Type B pancreatic cell (in vitro differentiated cells): Measurements from ENCODE around the gene SLC25A41. TPM values are rescaled to one million over a fixed set of nuclear protein-coding genes. Genes with fewer than 3 reads are reported as not detected.

ENCODE experiments used
- DNase-seq: peaks from one replicate; pipeline ENCODE4 v3.0.0; 2021; ENCODE audit warnings: mixed read lengths; ENCODE audit not compliant: unreplicated experiment; ENCODE audit errors: extremely low spot score
- H3K27ac Mint-ChIP-seq: 2 replicates; pipeline ENCODE4 v1.8.0; 2021; ENCODE audit warnings: mild to moderate bottlenecking, mixed read lengths
- H3K27me3 Mint-ChIP-seq: 2 replicates; pipeline ENCODE4 v1.8.0; 2021; ENCODE audit warnings: mixed read lengths
- H3K36me3 Mint-ChIP-seq: 2 replicates; pipeline ENCODE4 v1.8.0; 2021; ENCODE audit warnings: mixed read lengths
- H3K4me1 Mint-ChIP-seq: one replicate; pipeline ENCODE4 v1.8.0; 2021; ENCODE audit warnings: mixed read lengths; ENCODE audit not compliant: unreplicated experiment
- H3K4me3 Mint-ChIP-seq: 2 replicates; pipeline ENCODE4 v1.8.0; 2021; ENCODE audit warnings: mild to moderate bottlenecking, mixed read lengths
- H3K9me3 Mint-ChIP-seq: 2 replicates; pipeline ENCODE4 v1.8.0; 2021; ENCODE audit warnings: mixed read lengths
- CTCF ChIP-seq: fragments of 200-600 bp; sonication (generic); conservative IDR thresholded peaks from 2 replicates; pipeline ENCODE4 v1.5.0; 2021; ENCODE audit warnings: antibody characterized with exemption, mild to moderate bottlenecking
- long read RNA-seq: library from polyadenylated mRNA; unstranded; transcript quantifications from one replicate; pipeline ENCODE4 v2.0.0, GENCODE V29; 2020
- total RNA-seq: library from RNA; stranded (reverse); gene quantifications from 2 replicates; pipeline ENCODE4 v1.2.1, GENCODE V29; 2021; ENCODE audit warnings: low replicate concordance

SLC25A41 gene
- total RNA-seq, result 1.0 and 1.1 TPM in 2 replicates
- long read RNA-seq, result 0 reads

- no peaks in the 10 kb centered on the region for H3K9me3 Mint-ChIP-seq
- no peak for TF ChIP-seq CTCF
Observed at GRCh38 chr19:6433663-6434062, at the start of gene SLC25A41. Gene SLC25A41 (minus strand): TSS chr19:6433763. CDS start chr19:6433693, 70 bp downstream.

GRCh38 chr19:6483235-6483634, 49.7 kb upstream of the SLC25A41 start:
- H3K9me3 Mint-ChIP-seq, result no peaks in the 10 kb centered on the region
- no peak for DNase-seq
- no peak overlapping the region for H3K27ac Mint-ChIP-seq
- H3K27me3 Mint-ChIP-seq, result peaks cover 20% of the 10 kb centered on the region
- no peak overlapping the region for H3K4me3 Mint-ChIP-seq
- TF ChIP-seq CTCF, result no peak
- H3K36me3 Mint-ChIP-seq, result no peaks in the 10 kb centered on the region
- no peaks in the 10 kb centered on the region for H3K4me1 Mint-ChIP-seq

More at GRCh38 chr19:6433663-6434062, at the start of gene SLC25A41:
- Mint-ChIP-seq H3K4me3 (no peak within 1 kb of the TSS), H3K4me1 (no peaks in the 10 kb centered on the region), H3K27me3 (peaks cover 20% of the 10 kb centered on the region), H3K27ac (no peak within 1 kb of the TSS), H3K36me3 (no peaks in the 10 kb centered on the region)
- DNase-seq, result no peak

GRCh38 chr19:6482343-6482686, 48.8 kb upstream of the SLC25A41 start:
- no peak overlapping the region for H3K4me3 Mint-ChIP-seq

GRCh38 chr19:6481541-6482342, 48.2 kb upstream of the SLC25A41 start, which contains the start of gene DENND1C:
Gene DENND1C (minus strand): TSS chr19:6481787. CDS start chr19:6481695, 92 bp downstream.
- Mint-ChIP-seq H3K36me3 (no peaks in the 10 kb centered on the region), H3K4me1 (no peaks in the 10 kb centered on the region), H3K27me3 (peaks cover 16% of the 10 kb centered on the region), H3K9me3 (no peaks in the 10 kb centered on the region), H3K4me3 (no peak within 1 kb of the TSS), H3K27ac (no peak within 1 kb of the TSS)
- no peak for DNase-seq
- peak; percentile 75 for TF ChIP-seq CTCF

More at GRCh38 chr19:6482343-6482686, 48.8 kb upstream of the SLC25A41 start:
- Mint-ChIP-seq H3K27me3 (peaks cover 19% of the 10 kb centered on the region), H3K27ac (no peak overlapping the region), H3K9me3 (no peaks in the 10 kb centered on the region), H3K36me3 (no peaks in the 10 kb centered on the region), H3K4me1 (no peaks in the 10 kb centered on the region)
- no peak for TF ChIP-seq CTCF
- DNase-seq, result no peak

GRCh38 chr19:6480848-6481415, 47.4 kb upstream of the SLC25A41 start:
- Mint-ChIP-seq H3K4me3 (no peak overlapping the region), H3K4me1 (no peaks in the 10 kb centered on the region), H3K9me3 (no peaks in the 10 kb centered on the region), H3K36me3 (no peaks in the 10 kb centered on the region), H3K27me3 (peaks cover 22% of the 10 kb centered on the region), H3K27ac (no peak overlapping the region)
- DNase-seq, result no peak
- TF ChIP-seq CTCF, result no peak
